AG04449 (cell line): ENCODE results near the gene KRTAP3-2.

ENCODE experiments used
- CTCF ChIA-PET: fragments of 350-600 bp; formaldehyde crosslinking; extraction: SDS; loops from one replicate; lab custom pipeline; 2021; ENCODE audit warnings: antibody characterized with exemption; lab: Yijun Ruan, JAX
- POLR2A ChIA-PET: fragments of 400-600, 350-600 bp; formaldehyde crosslinking; extraction: SDS; loops from one replicate; lab custom pipeline; 2020; ENCODE audit warnings: antibody characterized with exemption, inconsistent platforms; lab: Yijun Ruan, JAX
- DNase-seq: peaks from one replicate; pipeline ENCODE4 v3.0.0-alpha.2; 2010; ENCODE audit warnings: low read depth, low spot score
- H3K4me3 ChIP-seq: 2 replicates; pipeline ENCODE4 v1.5.1; 2011; ENCODE audit warnings: low read depth, mild to moderate bottlenecking, control low read depth, low read length
- CTCF ChIP-seq: IDR thresholded peaks from one replicate; pipeline ENCODE4 v1.5.1; 2011; ENCODE audit warnings: mild to moderate bottlenecking, moderate library complexity, low read length, control low read depth, inconsistent platforms; ENCODE audit not compliant: insufficient read depth; ENCODE audit errors: missing control alignments

KRTAP3-2 gene

DNA sequence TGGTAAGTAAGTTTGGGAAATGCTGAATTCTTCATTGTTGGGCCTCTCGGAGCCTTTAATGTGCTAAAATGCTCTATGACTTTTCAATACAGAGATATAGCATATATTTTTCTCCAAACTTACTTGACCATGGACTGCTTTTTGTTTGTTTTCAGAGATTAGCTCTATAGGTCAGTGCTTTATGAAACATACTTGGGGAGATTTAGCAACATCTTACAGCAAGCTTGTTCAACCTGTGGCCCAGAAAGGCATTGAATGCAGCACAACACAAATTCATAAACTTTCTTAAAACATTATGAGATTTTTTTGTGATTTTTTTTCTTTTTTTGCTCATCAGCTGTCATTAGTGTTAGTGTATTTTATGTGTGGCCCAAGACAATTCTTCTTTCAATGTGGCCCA is 10.2 kb upstream of the KRTAP3-2 start:
- no peak overlapping the region for H3K4me3 ChIP-seq
- POLR2A ChIA-PET = no interaction called here
- DNase-seq = no peak
- TF ChIP-seq CTCF = no peak
- CTCF ChIA-PET = interaction anchor here (0.8 kb wide), 1 partner anchor 11 kb away, joined by 3 read pairs; no protein-coding TSS in a partner anchor

DNA sequence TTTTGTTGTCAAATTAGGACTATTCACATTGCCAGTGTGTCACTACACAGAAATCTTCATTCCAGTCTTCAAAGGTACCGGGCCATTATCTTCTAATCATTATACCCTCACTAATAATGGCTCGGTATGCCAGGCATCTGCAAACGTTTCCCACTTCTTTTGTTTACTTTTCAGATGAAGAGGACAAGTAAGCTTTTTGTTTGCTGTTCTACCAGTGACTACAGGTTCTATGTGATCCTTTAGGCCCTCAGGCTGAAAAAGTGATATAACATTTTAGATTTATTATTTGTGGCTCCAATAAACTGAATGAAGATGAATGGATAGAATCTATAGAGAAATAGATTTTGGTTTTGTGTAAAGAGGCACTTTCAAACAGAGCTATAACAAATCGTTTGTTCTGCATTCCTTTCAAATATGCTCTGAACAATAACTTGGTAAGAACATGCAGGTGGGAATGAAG is 9.6 kb upstream of the KRTAP3-2 start:
- CTCF ChIA-PET = interaction anchor here (0.8 kb wide), 1 partner anchor 11 kb away, joined by 3 read pairs; no protein-coding TSS in a partner anchor

GRCh38 chr17:41008811-41009210 is 9.1 kb upstream of the KRTAP3-2 start, which contains the start of gene KRTAP3-1:
Gene KRTAP3-1, minus strand, starts transcription at chr17:41009128. Its CDS starts 54 bp downstream, at chr17:41009074.
- CTCF ChIA-PET = interaction anchor here (1.2 kb wide), 1 partner anchor 9 kb away, joined by 5 read pairs; no protein-coding TSS in a partner anchor
- POLR2A ChIA-PET = no interaction called here
- H3K4me3 ChIP-seq = no peak within 1 kb of the TSS
- no peak for DNase-seq
- TF ChIP-seq CTCF = no peak

More for the DNA sequence above, 9.6 kb upstream of the KRTAP3-2 start:
- no peak for TF ChIP-seq CTCF
- DNase-seq = no peak
- POLR2A ChIA-PET = no interaction called here
- no peak overlapping the region for H3K4me3 ChIP-seq

GRCh38 chr17:41004397-41004796 is 4.7 kb upstream of the KRTAP3-2 start:
- CTCF ChIA-PET = interaction anchor here (1.1 kb wide), 1 partner anchor 9 kb away, joined by 5 read pairs; no protein-coding TSS in a partner anchor
- TF ChIP-seq CTCF = no peak
- no peak for DNase-seq
- POLR2A ChIA-PET = no interaction called here
- H3K4me3 ChIP-seq = no peak overlapping the region

DNA sequence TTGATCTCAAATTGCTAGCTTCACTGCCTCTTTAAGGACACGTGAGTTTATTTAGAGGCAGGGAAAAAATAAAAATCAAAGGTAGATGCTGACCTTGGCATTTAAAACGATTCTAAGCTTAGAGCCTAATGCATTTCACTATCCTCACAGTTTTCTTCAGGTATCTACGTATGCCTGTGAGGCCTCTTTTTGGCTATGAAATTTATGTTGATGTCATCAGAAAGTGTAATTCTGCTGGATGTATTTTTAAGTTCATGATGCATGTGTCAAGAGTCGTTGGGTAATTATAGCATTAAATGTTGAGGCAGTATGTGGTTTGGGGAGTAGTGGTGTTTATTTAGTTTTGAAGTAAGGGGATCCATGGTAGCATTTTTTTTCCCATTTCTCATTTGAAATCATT is 4.2 kb upstream of the KRTAP3-2 start:
- H3K4me3 ChIP-seq = no peak overlapping the region
- ChIA-PET CTCF (interaction anchor here (1.1 kb wide), 1 partner anchor 9 kb away, joined by 5 read pairs; no protein-coding TSS in a partner anchor), POLR2A (no interaction called here)
- TF ChIP-seq CTCF = no peak
- no peak for DNase-seq

GRCh38 chr17:41002814-41003213 is 3.1 kb upstream of the KRTAP3-2 start:
- DNase-seq = no peak
- no peak overlapping the region for H3K4me3 ChIP-seq
- POLR2A ChIA-PET = no interaction called here
- no peak for TF ChIP-seq CTCF
- CTCF ChIA-PET = no interaction called here
